Left ventricle myocardium inferior (tissue), 1 donor: ENCODE results near the gene ITM2C. TPM values are rescaled to one million over a fixed set of nuclear protein-coding genes. Genes with fewer than 3 reads are reported as not detected.
A peak's percentile ranks its signal among the peaks of the same experiment; 100 is the strongest.

Source experiments
- DNase-seq: peaks from one replicate; pipeline ENCODE4 v3.0.0-alpha.2; 2020
- H3K27ac ChIP-seq: fragments of 200-600 bp; replicated peaks from 2 replicates; pipeline ENCODE4 v1.8.0; 2021
- H3K27me3 ChIP-seq: fragments of 200-600 bp; 2 replicates; pipeline ENCODE4 v1.8.0; 2021; ENCODE audit warnings: low read depth
- H3K36me3 ChIP-seq: fragments of 200-600 bp; 2 replicates; pipeline ENCODE4 v1.8.0; 2021
- H3K4me1 ChIP-seq: fragments of 200-600 bp; 2 replicates; pipeline ENCODE4 v1.8.0; 2021
- H3K4me3 ChIP-seq: fragments of 200-600 bp; 2 replicates; pipeline ENCODE4 v1.8.0; 2021; ENCODE audit warnings: mild to moderate bottlenecking, moderate library complexity
- H3K9me3 ChIP-seq: fragments of 200-600 bp; replicated peaks from 2 replicates; pipeline ENCODE4 v1.8.0; 2021
- intact Hi-C: fragments of 100-400 bp; cut with micrococcal nuclease; formaldehyde crosslinking; loops from one replicate; pipeline ENCODE4 v1.11.0; 2022
- total RNA-seq: library from RNA; stranded (reverse); fragmentation: NEBNext Ultra II Directional; extraction: Animal tissue kit (Norgen Biotek cat#: 25700); gene quantifications from one replicate; pipeline ENCODE4 v1.2.1, GENCODE V29; 2021
- TF ChIP-seq, protein P1 (sequence below): fragments of 200-600 bp; IDR thresholded peaks from 2 replicates; pipeline ENCODE4 v1.8.0; 2021; ENCODE audit warnings: antibody characterized with exemption, mild to moderate bottlenecking, borderline replicate concordance
- donor health status: DM: no; HTN: yes; CAD: no; lungs with severe emphysema.

The ITM2C gene
- total RNA-seq, 1 donor from 2014 or later: 25.5 TPM

DNA sequence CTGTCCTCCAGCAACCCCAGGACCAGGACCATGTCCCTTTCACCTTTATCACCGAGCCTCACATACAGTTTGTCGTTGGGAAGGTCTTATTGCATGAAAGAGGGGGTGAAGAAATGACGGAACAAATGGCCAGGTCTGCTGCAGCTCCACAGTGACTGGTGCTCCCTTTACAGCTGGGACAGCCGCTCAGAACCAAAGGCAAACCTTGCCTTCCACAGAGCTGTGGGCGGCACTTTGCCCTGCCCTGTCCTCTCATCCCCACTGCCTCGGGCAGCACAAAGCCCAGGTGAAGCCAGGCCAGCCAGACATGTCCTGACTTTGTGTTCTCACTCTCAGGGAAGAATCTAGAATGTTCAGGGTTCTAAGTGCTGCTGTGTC lies 59.3 kb downstream of the ITM2C start:
- no peaks in the 10 kb centered on the region for H3K9me3 ChIP-seq
- TF ChIP-seq, protein P1, sequence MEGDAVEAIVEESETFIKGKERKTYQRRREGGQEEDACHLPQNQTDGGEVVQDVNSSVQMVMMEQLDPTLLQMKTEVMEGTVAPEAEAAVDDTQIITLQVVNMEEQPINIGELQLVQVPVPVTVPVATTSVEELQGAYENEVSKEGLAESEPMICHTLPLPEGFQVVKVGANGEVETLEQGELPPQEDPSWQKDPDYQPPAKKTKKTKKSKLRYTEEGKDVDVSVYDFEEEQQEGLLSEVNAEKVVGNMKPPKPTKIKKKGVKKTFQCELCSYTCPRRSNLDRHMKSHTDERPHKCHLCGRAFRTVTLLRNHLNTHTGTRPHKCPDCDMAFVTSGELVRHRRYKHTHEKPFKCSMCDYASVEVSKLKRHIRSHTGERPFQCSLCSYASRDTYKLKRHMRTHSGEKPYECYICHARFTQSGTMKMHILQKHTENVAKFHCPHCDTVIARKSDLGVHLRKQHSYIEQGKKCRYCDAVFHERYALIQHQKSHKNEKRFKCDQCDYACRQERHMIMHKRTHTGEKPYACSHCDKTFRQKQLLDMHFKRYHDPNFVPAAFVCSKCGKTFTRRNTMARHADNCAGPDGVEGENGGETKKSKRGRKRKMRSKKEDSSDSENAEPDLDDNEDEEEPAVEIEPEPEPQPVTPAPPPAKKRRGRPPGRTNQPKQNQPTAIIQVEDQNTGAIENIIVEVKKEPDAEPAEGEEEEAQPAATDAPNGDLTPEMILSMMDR: no peak
- intact Hi-C loops: no loop called here
- H3K27me3 ChIP-seq: peaks cover 33% of the 10 kb centered on the region
- H3K27ac ChIP-seq: no peak overlapping the region
- no peaks in the 10 kb centered on the region for H3K36me3 ChIP-seq
- H3K4me3 ChIP-seq: no peak overlapping the region
- DNase-seq: no peak
- H3K4me1 ChIP-seq: no peaks in the 10 kb centered on the region

DNA sequence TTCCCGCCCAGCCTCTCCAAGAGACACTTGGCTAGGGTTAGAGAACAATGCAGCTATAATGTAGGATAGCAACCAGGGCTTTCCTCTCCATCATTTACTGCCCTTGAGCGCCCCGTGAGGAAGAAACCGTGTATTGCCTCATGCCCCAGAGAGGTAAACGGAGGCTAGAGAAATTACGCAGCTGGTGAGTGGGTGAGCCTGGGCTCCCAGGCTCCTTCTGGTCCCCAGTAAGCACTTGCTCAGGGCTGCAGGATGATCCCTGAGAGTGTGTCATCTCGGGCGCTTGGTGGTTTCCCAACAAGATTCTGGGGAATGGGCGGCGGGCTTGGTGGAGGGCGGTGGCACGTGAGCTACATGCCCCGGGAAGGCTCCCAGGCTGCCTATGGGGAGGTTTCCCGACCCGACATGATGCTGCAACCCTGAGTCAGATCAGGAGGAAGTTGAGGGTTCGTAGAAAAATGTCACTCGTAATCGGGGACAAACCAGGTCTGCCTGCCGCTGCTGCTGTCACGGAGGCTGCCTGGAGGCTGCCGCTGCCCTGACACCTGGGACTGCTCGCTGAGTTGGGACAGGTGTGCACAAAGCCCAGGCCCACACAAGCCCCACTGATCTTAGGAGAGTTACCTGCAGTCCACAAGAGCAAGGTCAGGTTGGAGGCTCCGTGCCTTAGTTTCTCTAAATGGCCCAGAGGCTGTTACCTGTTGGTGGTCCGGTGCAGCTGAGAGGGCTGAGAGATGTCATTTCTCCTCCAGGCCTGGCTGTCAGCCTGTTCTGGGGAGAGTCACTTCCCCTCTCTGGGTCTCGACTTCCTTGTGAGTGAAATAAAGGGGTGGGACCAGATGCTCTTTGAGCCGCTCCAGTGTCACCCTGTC lies 60.0 kb downstream of the ITM2C start, which contains the start of gene GPR55:
TSS of gene GPR55 (minus strand) at position 773 of the 872 bp plus-strand sequence. CDS start 14,280 bp downstream, outside the sequence.
- no peak for DNase-seq
- Histone ChIP-seq H3K4me1 (no peaks in the 10 kb centered on the region), H3K4me3 (no peak within 1 kb of the TSS), H3K27ac (no peak within 1 kb of the TSS), H3K27me3 (peaks cover 33% of the 10 kb centered on the region), H3K9me3 (no peaks in the 10 kb centered on the region), H3K36me3 (no peaks in the 10 kb centered on the region)
- TF ChIP-seq, protein P1: peak; percentile 27
- intact Hi-C loops: no loop called here

DNA sequence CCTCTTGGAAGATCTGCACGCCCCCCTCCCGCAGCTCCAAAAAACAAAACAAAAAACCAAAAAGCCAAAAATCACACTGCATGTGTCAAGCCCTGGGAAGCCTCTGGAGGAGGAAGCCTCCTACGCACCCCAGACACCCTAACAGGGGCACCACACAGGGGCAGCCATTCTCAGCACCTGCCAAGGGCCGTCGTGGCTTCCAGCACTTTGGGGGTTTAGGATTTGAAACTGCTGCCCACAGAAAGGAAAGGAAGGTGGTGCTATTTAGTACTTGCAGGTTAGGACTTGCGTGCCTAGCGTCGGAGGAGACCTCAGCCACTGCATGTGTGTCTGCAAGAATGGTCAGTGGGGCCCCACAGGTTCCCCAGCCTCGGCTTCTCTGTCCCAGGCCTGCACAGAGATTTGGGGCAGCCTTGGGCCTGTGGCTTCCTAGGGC lies 60.7 kb downstream of the ITM2C start:
- peaks cover 33% of the 10 kb centered on the region for H3K27me3 ChIP-seq
- intact Hi-C loops: no loop called here
- H3K4me3 ChIP-seq: no peak overlapping the region
- no peak overlapping the region for H3K27ac ChIP-seq
- H3K36me3 ChIP-seq: no peaks in the 10 kb centered on the region
- no peak for DNase-seq
- TF ChIP-seq, protein P1: no peak
- H3K4me1 ChIP-seq: no peaks in the 10 kb centered on the region
- H3K9me3 ChIP-seq: no peaks in the 10 kb centered on the region

DNA sequence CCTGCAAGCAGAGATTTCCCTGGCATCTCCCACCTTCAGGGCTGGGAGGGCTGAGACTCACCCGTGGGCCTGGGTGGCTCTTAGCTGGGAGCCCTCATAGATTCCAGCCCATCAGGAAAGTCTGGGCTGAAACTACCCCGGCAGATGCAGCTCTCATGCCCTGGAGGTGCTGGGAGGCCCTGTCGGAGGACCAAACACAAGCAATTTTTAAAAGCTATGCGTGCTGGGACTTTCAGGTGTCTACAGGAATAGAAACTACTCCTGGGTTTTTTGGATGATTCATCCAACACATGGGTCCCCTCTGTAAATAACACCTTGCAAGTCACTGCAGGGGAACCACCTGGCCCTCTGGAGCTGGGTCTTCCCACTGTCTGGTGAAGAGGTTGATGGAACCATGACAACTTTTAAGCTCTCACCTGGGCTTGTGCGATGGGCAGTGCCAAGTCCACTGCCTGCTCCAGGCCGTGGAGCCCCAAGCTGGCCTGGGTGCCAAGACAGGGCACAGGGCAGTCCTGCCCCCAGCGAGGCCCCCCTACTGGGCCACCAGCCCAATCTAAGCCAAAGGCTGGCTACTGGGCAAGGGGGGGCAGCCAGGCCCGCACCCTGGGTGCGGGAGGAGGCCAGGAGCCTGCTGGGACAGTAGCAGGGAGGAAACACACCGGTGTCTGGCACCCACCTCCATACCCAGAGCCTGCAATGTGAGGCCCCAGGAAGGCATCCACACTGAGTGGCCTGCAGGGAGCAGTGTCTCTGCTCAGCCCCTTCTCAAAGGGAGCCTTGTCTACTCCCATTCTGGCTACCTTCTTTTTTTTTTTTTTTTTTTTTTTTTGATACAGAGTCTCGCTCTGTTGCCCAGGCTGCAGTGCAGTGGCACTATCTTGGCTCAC lies 61.4 kb downstream of the ITM2C start:
- H3K4me1 ChIP-seq: no peaks in the 10 kb centered on the region
- H3K9me3 ChIP-seq: no peaks in the 10 kb centered on the region
- H3K36me3 ChIP-seq: no peaks in the 10 kb centered on the region
- DNase-seq: no peak
- intact Hi-C loops: no loop called here
- no peak overlapping the region for H3K4me3 ChIP-seq
- no peak overlapping the region for H3K27ac ChIP-seq
- TF ChIP-seq, protein P1: no peak
- H3K27me3 ChIP-seq: peaks cover 33% of the 10 kb centered on the region

DNA sequence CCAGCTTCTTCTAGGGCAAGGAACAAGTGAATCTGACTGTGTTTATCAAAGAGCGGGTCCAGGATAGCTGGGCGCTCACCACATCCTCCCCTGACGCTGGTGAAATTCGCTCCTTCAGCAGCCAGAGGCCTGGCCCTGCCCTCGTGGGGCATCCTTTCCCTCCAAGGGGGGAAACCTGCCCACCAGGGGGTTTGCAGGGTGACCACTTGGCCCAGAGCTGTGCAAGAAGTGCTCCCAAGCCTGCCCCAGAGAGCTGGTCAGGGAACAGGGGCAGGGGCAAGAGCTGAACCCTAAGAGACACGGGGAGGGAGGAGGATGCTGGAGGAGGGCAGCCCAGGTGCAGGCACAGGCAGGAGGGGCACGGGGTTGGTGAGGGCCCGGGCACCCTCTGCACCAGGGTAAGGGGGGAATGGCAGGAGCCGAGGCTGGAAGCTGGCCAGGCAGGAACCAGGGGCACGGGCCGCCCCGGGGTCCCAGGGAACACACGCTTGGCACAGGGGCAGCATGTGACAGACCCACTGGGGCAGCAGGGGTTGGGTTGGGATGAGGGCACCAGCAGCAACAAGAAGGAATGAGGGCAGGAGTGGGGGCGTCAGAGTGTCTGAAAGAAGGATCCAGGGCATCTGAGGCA lies 63.1 kb downstream of the ITM2C start:
- no peak for DNase-seq

More for the DNA sequence above, 63.1 kb downstream of the ITM2C start:
- intact Hi-C loops: no loop called here
- TF ChIP-seq, protein P1: no peak
- H3K4me3 ChIP-seq: no peak overlapping the region
- no peak overlapping the region for H3K27ac ChIP-seq
- no peaks in the 10 kb centered on the region for H3K36me3 ChIP-seq
- peaks cover 11% of the 10 kb centered on the region for H3K4me1 ChIP-seq
- no peaks in the 10 kb centered on the region for H3K9me3 ChIP-seq
- H3K27me3 ChIP-seq: peaks cover 29% of the 10 kb centered on the region
